H9 (cell line): Measurements from ENCODE around the gene ABCG5. TPM values are rescaled to one million over a fixed set of nuclear protein-coding genes. Genes with fewer than 3 reads are reported as not detected.

ENCODE experiments used
- DNase-seq: peaks from one replicate; pipeline ENCODE4 v3.0.0-alpha.2; 2017
- H2AFZ ChIP-seq: one replicate; pipeline ENCODE4 v1.6.1; 2013; ENCODE audit warnings: mild to moderate bottlenecking, low read length, control low read depth, moderate library complexity
- H2AK5ac ChIP-seq: 2 replicates; pipeline ENCODE4 v1.6.1; 2013; ENCODE audit warnings: low read length, control low read depth, mixed read lengths; ENCODE audit not compliant: insufficient read length
- H2BK120ac ChIP-seq: one replicate; pipeline ENCODE4 v1.6.1; 2013; ENCODE audit warnings: low read depth, mild to moderate bottlenecking, low read length, control low read depth, inconsistent platforms; ENCODE audit not compliant: poor library complexity, severe bottlenecking
- H2BK12ac ChIP-seq: 2 replicates; pipeline ENCODE4 v1.6.1; 2013; ENCODE audit warnings: low read length, control low read depth, mixed read lengths, low read depth; ENCODE audit not compliant: insufficient read length
- H2BK15ac ChIP-seq: 2 replicates; pipeline ENCODE4 v1.6.1; 2013; ENCODE audit warnings: low read depth, low read length, control low read depth
- H2BK20ac ChIP-seq: one replicate; pipeline ENCODE4 v1.6.1; 2013; ENCODE audit warnings: low read depth, mild to moderate bottlenecking, low read length, control low read depth, inconsistent platforms; ENCODE audit not compliant: poor library complexity, severe bottlenecking
- H2BK5ac ChIP-seq: 2 replicates; pipeline ENCODE4 v1.6.1; 2013; ENCODE audit warnings: low read length, control low read depth, mixed read lengths; ENCODE audit not compliant: insufficient read length
- H3K14ac ChIP-seq: 2 replicates; pipeline ENCODE4 v1.6.1; 2013; ENCODE audit warnings: low read length, control low read depth; ENCODE audit not compliant: insufficient read depth
- H3K18ac ChIP-seq: 2 replicates; pipeline ENCODE4 v1.6.1; 2013; ENCODE audit warnings: low read depth, mild to moderate bottlenecking, mixed read lengths, low read length, control low read depth; ENCODE audit not compliant: insufficient read length
- H3K23ac ChIP-seq: 2 replicates; pipeline ENCODE4 v1.6.1; 2013; ENCODE audit warnings: low read length, control low read depth, mixed read lengths, low read depth; ENCODE audit not compliant: insufficient read length
- H3K23me2 ChIP-seq: 2 replicates; pipeline ENCODE4 v1.6.1; 2013; ENCODE audit warnings: low read depth, mild to moderate bottlenecking, mixed read lengths, low read length, control low read depth; ENCODE audit not compliant: insufficient read length, poor library complexity, severe bottlenecking
- H3K27ac ChIP-seq: 2 replicates; pipeline ENCODE4 v1.5.1; 2013; ENCODE audit warnings: low read length, control low read depth, mixed read lengths, low read depth; ENCODE audit not compliant: insufficient read length
- H3K27me3 ChIP-seq: 2 replicates; pipeline ENCODE4 v1.6.1; 2013; ENCODE audit warnings: low read length, control low read depth, inconsistent platforms; ENCODE audit not compliant: insufficient read depth
- H3K4ac ChIP-seq: 2 replicates; pipeline ENCODE4 v1.6.1; 2013; ENCODE audit warnings: low read depth, mild to moderate bottlenecking, control low read depth, inconsistent platforms, low read length, moderate library complexity
- H3K4me1 ChIP-seq: 2 replicates; pipeline ENCODE4 v1.6.1; 2013; ENCODE audit warnings: low read length, control low read depth, inconsistent platforms; ENCODE audit not compliant: insufficient read depth
- H3K4me2 ChIP-seq: 2 replicates; pipeline ENCODE4 v1.6.1; 2013; ENCODE audit warnings: low read length, control low read depth, mixed read lengths; ENCODE audit not compliant: insufficient read length, insufficient read depth
- H3K56ac ChIP-seq: 2 replicates; pipeline ENCODE4 v1.6.1; 2013; ENCODE audit warnings: low read depth, mild to moderate bottlenecking, mixed read lengths, low read length, control low read depth; ENCODE audit not compliant: insufficient read length
- H3K79me1 ChIP-seq: 2 replicates; pipeline ENCODE4 v1.6.1; 2013; ENCODE audit warnings: low read depth, mild to moderate bottlenecking, moderate library complexity, low read length, control low read depth, inconsistent platforms; ENCODE audit not compliant: insufficient read depth, poor library complexity, severe bottlenecking
- H3K79me2 ChIP-seq: 2 replicates; pipeline ENCODE4 v1.6.1; 2013; ENCODE audit warnings: low read length, control low read depth, inconsistent platforms; ENCODE audit not compliant: insufficient read depth
- H3K9ac ChIP-seq: 2 replicates; pipeline ENCODE4 v1.6.1; 2013; ENCODE audit warnings: low read length, control low read depth, mixed read lengths; ENCODE audit not compliant: insufficient read length; ENCODE audit errors: extremely low read depth
- H3K9me3 ChIP-seq: one replicate; pipeline ENCODE4 v1.6.1; 2013; ENCODE audit warnings: low read depth, low read length, inconsistent platforms; ENCODE audit not compliant: control insufficient read depth
- H3T11ph ChIP-seq: one replicate; pipeline ENCODE4 v1.6.1; 2013; ENCODE audit warnings: mild to moderate bottlenecking, low read length, control low read depth, inconsistent platforms
- H4K20me1 ChIP-seq: one replicate; pipeline ENCODE4 v1.6.1; 2013; ENCODE audit not compliant: control insufficient read depth, insufficient read length, insufficient read depth
- H4K5ac ChIP-seq: 2 replicates; pipeline ENCODE4 v1.6.1; 2013; ENCODE audit warnings: low read depth, mild to moderate bottlenecking, mixed read lengths, low read length, control low read depth; ENCODE audit not compliant: insufficient read length
- H4K8ac ChIP-seq: replicated peaks from 2 replicates; pipeline ENCODE4 v1.6.1; 2013; ENCODE audit warnings: low read length, control low read depth, mixed read lengths, low read depth; ENCODE audit not compliant: insufficient read length
- H4K91ac ChIP-seq: 2 replicates; pipeline ENCODE4 v1.6.1; 2013; ENCODE audit warnings: low read depth, mild to moderate bottlenecking, moderate library complexity, mixed read lengths, low read length, control low read depth; ENCODE audit not compliant: insufficient read length
- H3K27ac Mint-ChIP-seq, 3 experiments: 2 replicates in 2 of 3; 3 replicates in 1 of 3; pipeline ENCODE4 v1.8.0; 2020 to 2021; ENCODE audit warnings: mixed read lengths in 3 of 3, mild to moderate bottlenecking in 1 of 3, moderate library complexity in 1 of 3
- H3K27me3 Mint-ChIP-seq: 2 replicates; pipeline ENCODE4 v1.8.0; 2021; ENCODE audit warnings: low read depth, mild to moderate bottlenecking, moderate library complexity, mixed read lengths
- H3K36me3 Mint-ChIP-seq, 3 experiments: 2 replicates in 2 of 3; 3 replicates in 1 of 3; pipeline ENCODE4 v1.8.0; 2020 to 2021; ENCODE audit warnings: low read depth in 3 of 3, mixed read lengths in 3 of 3; ENCODE audit not compliant: insufficient read depth in 1 of 3
- H3K4me1 Mint-ChIP-seq, 2 experiments: 2 replicates each; pipeline ENCODE4 v1.8.0; 2020; ENCODE audit warnings: mixed read lengths in 2 of 2
- H3K4me3 Mint-ChIP-seq, 2 experiments: 2 replicates in 1 of 2; 3 replicates in 1 of 2; pipeline ENCODE4 v1.8.0; 2020 to 2021; ENCODE audit warnings: mild to moderate bottlenecking in 2 of 2, mixed read lengths in 2 of 2, moderate library complexity in 1 of 2
- H3K9me3 Mint-ChIP-seq, 2 experiments: 2 replicates in 1 of 2; 3 replicates in 1 of 2; pipeline ENCODE4 v1.8.0; 2020; ENCODE audit warnings: mild to moderate bottlenecking in 2 of 2, mixed read lengths in 2 of 2, moderate library complexity in 1 of 2
- WGBS: extraction: QIAGEN DNeasy Blood & Tissue Kit; methylation state at CpG from one replicate; pipeline ENCODE4 v1.1.7; 2013; ENCODE audit warnings: missing lambda C conversion rate, low lambda C conversion rate, mixed read lengths; ENCODE audit not compliant: insufficient read length; ENCODE audit errors: extremely low coverage; 5-methylcytosine and 5-hydroxymethylcytosine counted together
- total RNA-seq: library from RNA; stranded (reverse); gene quantifications from 2 replicates; pipeline ENCODE4 v1.2.1, GENCODE V29; 2021
- TF ChIP-seq, protein P1 (sequence below): fragments of 200-600 bp; sonication (generic); conservative IDR thresholded peaks from 3 replicates; pipeline ENCODE4 v1.8.0; 2021; ENCODE audit warnings: antibody characterized with exemption, mild to moderate bottlenecking

The ABCG5 gene
- total RNA-seq, 1 experiment from 2014 or later: not detected

DNA sequence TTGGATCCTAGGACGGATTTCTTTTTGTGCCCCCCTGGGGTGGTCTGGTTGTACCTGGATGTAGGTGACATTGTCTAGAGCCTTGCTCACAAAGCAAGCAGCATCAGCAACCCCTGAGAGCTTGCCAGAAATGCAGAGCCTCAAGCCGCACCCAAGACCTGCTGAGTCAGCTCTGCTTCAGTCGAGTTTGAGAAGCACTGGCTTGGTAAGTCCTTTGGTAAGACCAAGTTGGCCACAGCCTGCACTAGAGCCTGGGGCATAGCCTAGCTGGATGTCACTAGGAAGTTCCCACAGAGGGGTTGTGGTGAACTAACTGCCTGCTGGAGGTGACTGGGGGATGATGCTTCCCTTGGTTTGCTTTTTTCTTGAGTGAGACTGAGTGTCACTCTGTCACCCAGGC, 6.2 kb downstream of the ABCG5 start:
- no peak overlapping the region for H3K27ac Mint-ChIP-seq
- no peaks in the 10 kb centered on the region for H3K27me3 ChIP-seq
- H3K4ac ChIP-seq: no peak overlapping the region
- no peak overlapping the region for H3K4me3 Mint-ChIP-seq
- H2BK120ac ChIP-seq: no peak overlapping the region
- TF ChIP-seq, protein P1, sequence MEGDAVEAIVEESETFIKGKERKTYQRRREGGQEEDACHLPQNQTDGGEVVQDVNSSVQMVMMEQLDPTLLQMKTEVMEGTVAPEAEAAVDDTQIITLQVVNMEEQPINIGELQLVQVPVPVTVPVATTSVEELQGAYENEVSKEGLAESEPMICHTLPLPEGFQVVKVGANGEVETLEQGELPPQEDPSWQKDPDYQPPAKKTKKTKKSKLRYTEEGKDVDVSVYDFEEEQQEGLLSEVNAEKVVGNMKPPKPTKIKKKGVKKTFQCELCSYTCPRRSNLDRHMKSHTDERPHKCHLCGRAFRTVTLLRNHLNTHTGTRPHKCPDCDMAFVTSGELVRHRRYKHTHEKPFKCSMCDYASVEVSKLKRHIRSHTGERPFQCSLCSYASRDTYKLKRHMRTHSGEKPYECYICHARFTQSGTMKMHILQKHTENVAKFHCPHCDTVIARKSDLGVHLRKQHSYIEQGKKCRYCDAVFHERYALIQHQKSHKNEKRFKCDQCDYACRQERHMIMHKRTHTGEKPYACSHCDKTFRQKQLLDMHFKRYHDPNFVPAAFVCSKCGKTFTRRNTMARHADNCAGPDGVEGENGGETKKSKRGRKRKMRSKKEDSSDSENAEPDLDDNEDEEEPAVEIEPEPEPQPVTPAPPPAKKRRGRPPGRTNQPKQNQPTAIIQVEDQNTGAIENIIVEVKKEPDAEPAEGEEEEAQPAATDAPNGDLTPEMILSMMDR: no peak
- H2BK20ac ChIP-seq: no peak overlapping the region
- no peaks in the 10 kb centered on the region for H3K23me2 ChIP-seq
- WGBS: no CpG with 5 or more reads among the region's 3 CpGs
- no peak overlapping the region for H2BK15ac ChIP-seq
- H2BK12ac ChIP-seq: no peak overlapping the region
- no peaks in the 10 kb centered on the region for H3K36me3 Mint-ChIP-seq
- H3K18ac ChIP-seq: no peak overlapping the region
- H4K5ac ChIP-seq: no peak overlapping the region
- no peaks in the 10 kb centered on the region for H3K9me3 Mint-ChIP-seq
- H4K91ac ChIP-seq: no peak overlapping the region
- H3K79me2 ChIP-seq: no peaks in the 10 kb centered on the region
- H3K27me3 Mint-ChIP-seq: no peaks in the 10 kb centered on the region
- no peak overlapping the region for H2BK5ac ChIP-seq
- no peaks in the 10 kb centered on the region for H4K20me1 ChIP-seq
- no peak overlapping the region for H4K8ac ChIP-seq
- no peak overlapping the region for H3K14ac ChIP-seq
- no peak overlapping the region for H3K23ac ChIP-seq
- H3K27ac ChIP-seq: no peak overlapping the region
- H2AK5ac ChIP-seq: no peak overlapping the region
- no peak overlapping the region for H3T11ph ChIP-seq
- H2AFZ ChIP-seq: no peak overlapping the region
- H3K9ac ChIP-seq: no peak overlapping the region
- H3K9me3 ChIP-seq: no peaks in the 10 kb centered on the region
- no peak for DNase-seq
- no peak overlapping the region for H3K56ac ChIP-seq
- H3K4me2 ChIP-seq: no peak overlapping the region
- H3K79me1 ChIP-seq: no peaks in the 10 kb centered on the region
- no peaks in the 10 kb centered on the region for H3K4me1 ChIP-seq
- no peaks in the 10 kb centered on the region for H3K4me1 Mint-ChIP-seq
